GM12801 (cell line): Measurements from ENCODE around the gene ATF7IP2.

Experiments
- CTCF ChIP-seq: IDR thresholded peaks from one replicate; pipeline ENCODE4 v1.5.1; 2011; ENCODE audit warnings: control low read depth; ENCODE audit not compliant: insufficient read length; ENCODE audit errors: extremely low read depth

The ATF7IP2 gene

DNA sequence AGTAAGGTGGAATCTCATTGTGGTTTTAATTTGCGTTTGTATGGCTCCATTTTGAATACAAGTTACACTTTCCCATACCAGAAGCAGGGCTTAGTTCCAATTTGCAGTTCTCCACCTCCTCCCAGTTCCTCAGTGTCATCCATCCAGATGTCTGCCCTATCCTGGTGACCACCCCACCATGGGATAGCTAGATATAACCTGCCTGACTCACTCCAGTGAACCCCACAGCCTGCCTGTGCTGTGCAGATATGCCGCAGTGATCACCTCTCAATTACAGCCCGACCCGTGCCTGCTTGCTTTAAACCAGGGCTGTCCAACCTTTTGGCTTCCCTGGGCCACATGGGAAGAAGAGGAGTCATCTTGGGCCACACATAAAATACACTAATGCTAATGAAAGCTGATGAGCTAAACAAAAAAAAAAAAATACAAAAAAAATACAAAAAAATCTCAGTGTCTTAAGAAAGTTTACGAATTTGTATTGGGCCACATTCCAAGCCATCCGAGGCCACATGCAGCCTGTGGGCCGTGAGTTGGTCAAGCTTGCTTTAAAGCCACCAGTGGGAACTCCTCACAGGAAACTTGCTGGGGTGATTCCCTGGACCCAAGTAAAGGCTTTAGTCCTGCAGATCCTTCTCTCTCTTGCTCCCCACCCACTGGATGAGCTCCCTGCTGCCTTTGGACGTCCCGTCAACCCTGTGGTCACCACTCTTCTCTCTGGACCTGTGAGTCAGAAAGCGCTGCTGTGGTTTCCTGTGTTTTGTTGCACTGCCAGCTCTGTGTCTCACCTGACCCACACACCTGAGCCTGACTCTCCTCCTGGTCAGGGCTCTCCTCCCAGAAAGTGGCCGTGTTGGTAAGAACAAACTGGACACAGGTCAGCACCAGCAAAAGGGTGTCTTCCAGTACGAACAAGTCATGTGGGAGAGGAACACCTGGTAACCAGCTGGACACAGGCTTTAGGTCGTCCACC lies 111.6 kb downstream of the ATF7IP2 start:
- no peak for TF ChIP-seq CTCF

- no peak for TF ChIP-seq CTCF
These were observed 114.7 kb downstream of the ATF7IP2 start for GRCh38 chr16:10500582-10500981.

DNA sequence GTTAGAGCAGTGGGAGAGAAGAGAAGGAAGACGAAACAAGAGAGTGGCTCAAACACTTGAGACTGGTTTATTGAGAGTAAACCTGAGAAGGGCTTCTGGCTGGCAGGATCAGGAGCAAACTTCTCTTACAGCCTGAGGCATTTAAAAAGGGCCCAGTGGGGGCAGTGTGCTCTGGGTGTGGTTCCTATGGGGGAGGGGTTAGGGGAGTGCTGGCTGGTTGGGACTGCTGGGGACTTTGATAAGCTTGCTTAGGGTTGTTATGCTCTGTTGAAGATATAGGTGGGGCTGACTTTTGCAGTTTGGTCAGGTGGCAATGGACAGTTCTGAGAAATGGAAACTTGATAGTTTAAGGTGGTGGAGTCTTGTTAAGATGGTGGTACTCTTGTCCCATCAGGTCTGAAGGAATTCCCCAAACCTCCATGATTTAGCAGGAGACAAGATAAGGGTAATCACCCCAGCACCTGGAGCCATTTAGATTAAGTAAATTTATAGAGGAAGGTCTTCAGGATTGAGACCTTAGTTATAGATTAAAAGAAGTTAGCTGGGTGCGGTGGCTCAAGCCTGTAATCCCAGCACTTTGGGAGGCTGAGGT lies 115.3 kb downstream of the ATF7IP2 start:
- no peak for TF ChIP-seq CTCF

GRCh38 chr16:10502776-10503175 lies 116.9 kb downstream of the ATF7IP2 start:
- no peak for TF ChIP-seq CTCF

DNA sequence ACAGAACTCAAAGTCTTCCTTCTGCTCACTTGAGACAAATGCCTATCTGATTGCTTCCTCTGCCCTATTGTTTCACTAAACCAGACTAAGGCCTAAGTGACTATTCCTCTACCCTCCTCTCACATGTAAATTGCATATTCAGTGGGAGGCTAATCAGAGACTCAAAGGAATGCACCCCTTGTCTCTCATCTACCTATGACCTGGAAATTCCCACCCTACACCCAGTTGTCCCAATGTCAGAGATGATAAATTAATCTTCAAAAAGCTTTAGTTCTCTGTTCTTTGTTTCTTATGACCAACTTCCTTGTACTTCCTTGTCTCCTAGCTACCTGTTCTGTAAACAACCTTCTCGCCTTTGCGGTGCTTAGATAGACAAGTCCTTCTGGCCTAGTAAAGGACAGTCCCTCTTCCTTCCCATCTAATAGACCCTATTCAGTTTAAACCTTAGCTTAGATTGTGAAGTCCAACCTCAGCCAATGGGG lies 118.6 kb downstream of the ATF7IP2 start:
- no peak for TF ChIP-seq CTCF

DNA sequence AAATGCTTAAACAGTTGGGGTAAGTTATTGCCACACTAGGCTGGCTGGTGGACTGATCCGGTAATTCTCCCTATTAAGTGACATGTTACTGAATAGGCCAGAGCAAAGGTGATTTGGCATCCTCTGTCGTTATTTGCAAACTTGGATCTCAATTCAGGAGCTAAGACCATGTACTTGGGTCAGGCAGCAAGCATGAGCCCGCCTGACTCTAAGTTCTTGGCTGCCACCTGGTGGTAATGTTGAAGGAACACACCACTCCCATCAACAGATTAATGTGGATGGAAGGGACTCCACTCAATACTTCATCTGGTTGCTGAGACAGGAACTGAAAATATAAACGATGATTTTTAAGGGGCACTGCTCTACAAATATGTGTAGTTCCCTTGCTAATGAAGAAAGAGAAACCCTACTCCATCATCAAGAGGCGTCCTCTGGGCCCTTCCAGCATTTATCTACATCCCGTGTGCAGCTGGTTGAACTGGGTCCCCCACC lies 123.7 kb downstream of the ATF7IP2 start:
- TF ChIP-seq CTCF, result no peak

DNA sequence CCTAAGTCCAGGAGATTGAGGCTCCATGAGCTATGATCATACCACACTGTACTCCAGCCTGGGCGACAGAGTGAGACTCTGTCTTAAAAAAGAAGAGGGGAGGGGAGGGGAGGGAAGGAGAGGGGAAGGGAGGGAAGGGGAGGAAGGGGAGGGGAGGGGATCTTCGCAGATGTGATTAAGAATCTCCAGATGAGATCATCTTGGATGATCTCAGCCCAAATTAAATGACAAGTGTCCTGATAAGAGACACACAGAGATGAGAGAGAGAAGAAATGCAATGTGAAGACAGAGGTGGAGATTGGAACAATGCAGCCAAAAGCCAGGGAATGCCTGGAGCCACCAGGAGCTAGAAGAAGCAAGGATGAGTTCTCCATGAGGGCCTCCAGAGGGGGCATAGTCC lies 124.4 kb downstream of the ATF7IP2 start:
- no peak for TF ChIP-seq CTCF
